GM18951 (cell line): ENCODE measurements around the gene TNFRSF17.
"Not testable (repeated sequence)": the region's sequence is repeated elsewhere in the genome, so short reads cannot be mapped to it uniquely, and the experiment has no call there.

ENCODE experiments used
- POLR2A ChIP-seq: IDR thresholded peaks from 4 replicates; pipeline ENCODE4 v1.6.1; 2011; ENCODE audit warnings: mild to moderate bottlenecking; ENCODE audit not compliant: insufficient read length, insufficient read depth; ENCODE audit errors: extremely low read depth
- in situ Hi-C: fragments of 300-500 bp; cut with MboI; formaldehyde crosslinking; loops from one replicate; pipeline ENCODE4 v1.12.0; 2022; ENCODE audit warnings: low sequenced_read_pairs, mixed read lengths, inconsistent platforms; ENCODE audit not compliant: unreplicated experiment

Gene TNFRSF17

GRCh38 chr16:11957591-11958395 lies 7.2 kb upstream of the TNFRSF17 start:
- in situ Hi-C loops: loop anchor here (5.0 kb wide), 1 partner anchor 110 kb away; no protein-coding TSS in a partner anchor
- TF ChIP-seq POLR2A: no peak

GRCh38 chr16:11962457-11962856 lies 2.6 kb upstream of the TNFRSF17 start:
- in situ Hi-C loops: not testable (repeated sequence)

GRCh38 chr16:11962978-11963377 lies 2.0 kb upstream of the TNFRSF17 start:
- in situ Hi-C loops: not testable (repeated sequence)

GRCh38 chr16:11963706-11964105 lies 1.3 kb upstream of the TNFRSF17 start:
- no peak for TF ChIP-seq POLR2A
- in situ Hi-C loops: no loop called here

GRCh38 chr16:11966173-11966572 lies 1.2 kb downstream of the TNFRSF17 start:
- in situ Hi-C loops: no loop called here
- peak; percentile 35 for TF ChIP-seq POLR2A

GRCh38 chr16:11967195-11967911 lies 2.3 kb downstream of the TNFRSF17 start:
- in situ Hi-C loops: no loop called here
- no peak for TF ChIP-seq POLR2A

GRCh38 chr16:11968577-11968976 lies 3.6 kb downstream of the TNFRSF17 start:
- in situ Hi-C loops: no loop called here
- TF ChIP-seq POLR2A: no peak

- in situ Hi-C loops: not testable (repeated sequence)
Measured at GRCh38 chr16:11970292-11970691, 5.3 kb downstream of the TNFRSF17 start.

- in situ Hi-C loops: no loop called here
- TF ChIP-seq POLR2A: no peak
Measured at GRCh38 chr16:11972128-11972527, 7.1 kb downstream of the TNFRSF17 start.

- TF ChIP-seq POLR2A: no peak
- in situ Hi-C loops: no loop called here
Measured at GRCh38 chr16:11973070-11973469, 8.1 kb downstream of the TNFRSF17 start.

GRCh38 chr16:11976850-11977375 lies 11.9 kb downstream of the TNFRSF17 start:
- no peak for TF ChIP-seq POLR2A
- in situ Hi-C loops: no loop called here

- in situ Hi-C loops: no loop called here
- no peak for TF ChIP-seq POLR2A
Measured at GRCh38 chr16:11977376-11978041, 12.5 kb downstream of the TNFRSF17 start.

- TF ChIP-seq POLR2A: no peak
- in situ Hi-C loops: no loop called here
Measured at GRCh38 chr16:11978080-11978479, 13.1 kb downstream of the TNFRSF17 start.
